Testis (tissue), 2 donors: Measurements from ENCODE around the gene ASIC2.

Experiments
- CTCF ChIP-seq, 3 experiments: fragments of 450-650 bp in 2 of 3; fragments of 200-600 bp in 1 of 3; sonication (generic) in 1 of 3; IDR thresholded peaks; one replicate each; pipeline ENCODE4 v1.5.1; 2016 to 2019; ENCODE audit warnings: antibody characterized with exemption in 3 of 3, mild to moderate bottlenecking in 2 of 3, moderate library complexity in 1 of 3
- POLR2A ChIP-seq: fragments of 450-650 bp; IDR thresholded peaks from one replicate; pipeline ENCODE4 v1.6.1; 2017; ENCODE audit warnings: antibody characterized with exemption, mild to moderate bottlenecking, moderate library complexity

- no peak for TF ChIP-seq CTCF (IDR thresholded peaks at IDR 0.05)
- no peak for TF ChIP-seq POLR2A
Measured at GRCh38 chr17:33234930-33235685, 58.0 kb downstream of the ASIC2 start.
